Erythroblast (primary cell): ENCODE data around the gene RHOT2.

Source experiments
- DNase-seq, 2 experiments: peaks; one replicate each; lab custom pipeline; 2025; lab: John Stamatoyannopoulos, UW
- GATA1 ChIP-seq: IDR thresholded peaks from 2 replicates; pipeline ENCODE4 v1.6.1; 2011; ENCODE audit warnings: low read depth, mild to moderate bottlenecking, control low read depth, low read length, moderate library complexity
- POLR2A ChIP-seq: IDR thresholded peaks from 2 replicates; pipeline ENCODE4 v1.6.1; 2011; ENCODE audit warnings: mild to moderate bottlenecking, low read length

The RHOT2 gene

DNA sequence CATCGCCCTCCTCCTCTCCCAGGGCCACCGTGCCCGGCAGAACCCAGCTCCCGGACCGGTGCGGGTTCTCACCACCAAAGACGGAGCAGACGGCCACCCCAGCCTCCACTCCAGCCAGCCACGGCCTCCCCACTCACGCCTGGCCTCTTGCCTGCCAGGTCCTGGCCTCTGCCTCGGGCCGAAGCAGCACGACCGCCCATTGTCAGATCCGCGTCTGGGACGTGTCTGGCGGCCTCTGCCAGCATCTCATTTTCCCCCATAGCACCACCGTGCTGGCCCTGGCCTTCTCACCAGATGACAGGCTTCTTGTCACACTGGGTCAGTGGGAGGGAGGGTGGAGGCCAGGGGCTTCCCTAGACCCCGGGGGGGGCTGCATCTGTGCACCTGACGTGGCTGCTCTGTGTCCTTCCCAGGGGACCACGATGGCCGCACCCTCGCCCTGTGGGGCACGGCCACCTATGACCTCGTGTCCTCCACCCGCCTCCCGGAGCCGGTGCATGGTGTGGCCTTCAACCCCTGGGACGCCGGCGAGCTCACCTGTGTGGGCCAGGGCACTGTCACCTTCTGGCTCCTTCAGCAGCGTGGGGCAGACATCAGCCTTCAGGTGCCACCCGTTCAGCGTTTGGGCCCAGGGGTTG, 6.6 kb upstream of the RHOT2 start:
- TF ChIP-seq GATA1 (no peak), POLR2A (no peak)
- no peak for DNase-seq

DNA sequence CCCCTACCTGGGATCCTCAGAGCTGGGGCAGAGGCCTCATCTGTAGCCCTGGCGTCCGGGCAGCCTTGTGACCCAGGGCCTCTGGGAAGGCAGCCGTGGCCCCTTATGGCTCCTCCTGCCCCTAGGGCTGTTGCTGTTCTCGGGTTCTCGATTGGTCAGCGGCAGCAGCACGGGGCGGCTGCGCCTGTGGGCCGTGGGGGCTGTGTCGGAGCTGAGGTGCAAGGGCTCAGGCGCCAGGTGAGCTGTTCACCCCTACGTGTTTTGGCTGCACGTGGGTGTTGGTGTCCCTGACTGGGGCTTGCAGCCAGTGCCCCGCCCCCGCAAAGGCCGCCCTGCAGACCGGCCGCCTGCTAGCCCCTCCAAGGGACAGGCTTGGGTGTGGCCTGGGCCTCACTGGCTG, 5.8 kb upstream of the RHOT2 start:
- no peak for DNase-seq

GRCh38 chr16:662597-662996, 5.3 kb upstream of the RHOT2 start:
- no peak for DNase-seq
- TF ChIP-seq POLR2A (no peak), GATA1 (no peak)

More for the DNA sequence above, 5.8 kb upstream of the RHOT2 start:
- TF ChIP-seq POLR2A: no peak
- no peak for TF ChIP-seq GATA1

- TF ChIP-seq GATA1 (no peak), POLR2A (no peak)
Measured at GRCh38 chr16:666572-666971, 1.4 kb upstream of the RHOT2 start.

GRCh38 chr16:667113-667779, 686 bp upstream of the RHOT2 start:
- DNase-seq: no peak
- TF ChIP-seq GATA1 (no peak), POLR2A (no peak)

More at GRCh38 chr16:666572-666971, 1.4 kb upstream of the RHOT2 start:
- DNase-seq: no peak

DNA sequence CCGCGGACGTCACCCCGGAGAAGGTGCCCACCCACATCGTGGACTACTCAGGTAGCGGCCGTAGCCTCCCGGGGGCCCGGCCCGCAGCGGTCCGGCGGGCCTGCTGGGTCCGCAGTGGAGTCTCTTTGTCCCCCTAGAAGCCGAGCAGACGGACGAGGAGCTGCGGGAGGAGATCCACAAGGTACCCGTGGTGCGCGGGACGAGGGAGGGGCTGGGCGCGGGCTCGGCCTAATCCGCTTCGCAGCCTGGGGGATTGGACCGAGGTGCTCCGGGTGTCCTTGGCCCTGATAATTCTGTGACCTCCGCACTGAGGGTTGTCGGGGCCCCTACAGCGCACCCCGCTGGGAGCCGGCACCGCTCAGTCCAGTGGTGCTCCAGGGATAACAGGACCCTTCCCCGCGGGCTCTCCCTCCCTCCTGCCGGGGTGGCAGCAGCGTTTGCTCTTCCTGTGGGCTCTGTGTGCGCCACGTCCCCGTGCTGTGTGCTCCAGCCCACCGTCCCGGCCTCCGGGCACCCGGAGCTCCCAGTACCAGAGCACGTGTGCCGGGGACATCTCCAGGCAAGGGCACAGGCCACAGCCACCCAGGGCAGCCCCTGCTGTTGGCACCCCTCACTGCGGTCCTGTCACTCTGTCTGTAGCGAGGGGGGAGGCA, 713 bp downstream of the RHOT2 start:
- DNase-seq: peak; percentile 57 to 58

GRCh38 chr16:669666-670065, 1.7 kb downstream of the RHOT2 start:
- TF ChIP-seq GATA1: no peak
- TF ChIP-seq POLR2A: no peak

More for the DNA sequence above, 713 bp downstream of the RHOT2 start:
- no peak for TF ChIP-seq POLR2A
- TF ChIP-seq GATA1: no peak

DNA sequence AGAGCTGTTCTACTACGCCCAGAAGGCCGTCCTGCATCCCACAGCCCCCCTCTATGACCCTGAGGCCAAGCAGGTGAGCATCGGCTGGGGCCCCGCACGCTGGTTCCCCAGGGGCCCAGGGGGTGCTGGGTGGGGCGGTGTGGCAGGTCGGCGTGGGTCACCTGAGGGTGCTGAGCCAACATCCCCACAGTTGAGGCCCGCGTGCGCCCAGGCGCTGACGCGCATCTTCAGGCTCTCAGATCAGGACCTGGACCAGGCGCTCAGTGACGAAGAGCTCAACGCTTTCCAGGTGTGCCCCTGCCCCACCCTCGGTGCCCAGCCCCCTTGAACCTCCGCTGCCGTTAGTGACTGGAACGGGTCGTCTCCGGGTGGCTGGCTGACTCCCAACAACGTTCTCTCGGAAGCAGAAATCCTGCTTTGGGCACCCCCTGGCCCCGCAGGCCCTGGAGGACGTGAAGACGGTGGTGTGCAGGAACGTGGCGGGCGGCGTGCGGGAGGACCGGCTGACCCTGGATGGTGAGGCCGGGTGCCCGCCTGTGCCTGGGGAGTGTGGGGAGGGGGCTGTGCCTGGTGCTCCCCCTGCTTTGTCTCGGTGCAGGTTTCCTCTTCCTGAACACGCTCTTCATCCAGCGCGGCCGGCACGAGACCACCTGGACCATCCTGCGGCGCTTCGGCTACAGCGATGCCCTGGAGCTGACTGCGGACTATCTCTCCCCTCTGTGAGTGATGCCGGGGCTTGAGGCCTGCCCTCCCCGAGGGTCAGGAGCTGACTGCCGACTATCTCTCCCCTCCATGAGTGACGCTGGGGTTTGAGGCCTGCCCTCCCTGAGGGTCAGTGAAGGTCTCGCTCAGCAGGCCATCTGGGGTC, 2.8 kb downstream of the RHOT2 start:
- TF ChIP-seq GATA1 (no peak), POLR2A (no peak)
- DNase-seq: no peak

More at GRCh38 chr16:669666-670065, 1.7 kb downstream of the RHOT2 start:
- DNase-seq: no peak

DNA sequence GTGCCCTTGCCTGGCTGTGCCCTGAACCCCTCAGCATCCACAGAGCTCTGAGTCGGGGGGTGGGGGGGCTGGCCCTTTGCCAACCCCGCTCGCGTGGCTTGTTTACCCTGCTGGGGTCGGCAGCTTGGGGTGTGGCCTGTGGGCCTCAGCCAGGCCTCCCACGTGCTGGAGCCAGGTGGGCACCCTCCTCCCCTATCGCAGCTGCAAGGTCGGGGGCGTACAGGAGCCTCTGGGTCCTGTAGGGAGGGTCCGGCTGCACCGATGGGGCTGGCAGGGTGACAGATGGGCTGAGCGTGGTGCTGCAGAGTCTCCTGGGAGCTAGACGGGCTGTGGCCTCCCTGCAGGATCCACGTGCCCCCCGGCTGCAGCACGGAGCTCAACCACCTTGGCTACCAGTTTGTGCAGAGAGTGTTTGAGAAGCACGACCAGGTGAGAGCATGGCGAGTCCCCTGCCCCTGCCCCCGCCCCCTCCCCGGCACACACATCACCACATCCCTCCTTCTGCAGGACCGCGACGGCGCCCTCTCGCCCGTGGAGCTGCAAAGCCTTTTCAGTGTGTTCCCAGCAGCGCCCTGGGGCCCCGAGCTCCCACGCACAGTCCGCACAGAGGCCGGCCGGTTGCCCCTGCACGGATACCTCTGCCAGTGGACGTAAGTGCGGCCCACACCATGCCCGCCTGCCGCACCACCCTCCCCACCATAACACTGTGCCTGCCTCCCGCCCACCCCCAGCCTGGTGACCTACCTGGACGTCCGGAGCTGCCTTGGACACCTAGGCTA, 3.6 kb downstream of the RHOT2 start:
- no peak for DNase-seq
- TF ChIP-seq GATA1: no peak
- no peak for TF ChIP-seq POLR2A

DNA sequence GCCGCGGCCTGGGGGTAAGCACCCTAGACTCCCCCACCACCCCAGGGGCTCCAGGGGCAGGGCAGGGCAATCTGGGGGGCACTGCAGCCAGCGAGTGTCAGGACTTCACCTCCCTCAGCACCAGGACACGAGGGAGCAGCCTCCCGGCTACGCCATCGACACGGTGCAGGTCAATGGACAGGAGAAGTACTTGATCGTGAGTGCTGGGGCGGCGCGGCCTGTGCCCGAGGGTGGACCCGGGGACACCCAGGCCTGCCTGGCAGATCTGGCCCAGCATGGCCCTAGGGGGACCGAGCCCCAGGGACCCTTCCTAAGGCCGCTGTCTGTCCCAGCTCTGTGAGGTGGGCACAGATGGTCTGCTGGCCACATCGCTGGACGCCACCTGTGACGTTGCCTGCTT, 4.4 kb downstream of the RHOT2 start:
- no peak for DNase-seq
- TF ChIP-seq POLR2A: no peak
- TF ChIP-seq GATA1: no peak

DNA sequence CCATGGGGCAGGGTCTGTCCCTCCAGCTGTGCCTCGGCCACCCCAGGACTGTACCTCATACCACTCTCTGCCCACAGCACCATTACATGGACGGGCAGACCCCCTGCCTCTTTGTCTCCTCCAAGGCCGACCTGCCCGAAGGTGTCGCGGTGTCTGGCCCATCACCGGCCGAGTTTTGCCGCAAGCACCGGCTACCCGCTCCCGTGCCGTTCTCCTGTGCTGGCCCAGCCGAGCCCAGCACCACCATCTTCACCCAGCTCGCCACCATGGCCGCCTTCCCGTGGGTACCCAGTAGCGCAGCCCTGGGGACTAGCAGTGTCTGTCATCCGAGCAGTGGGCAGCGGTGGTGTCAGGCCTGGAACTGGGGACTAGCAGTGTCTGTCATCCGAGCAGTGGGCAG, 4.9 kb downstream of the RHOT2 start:
- no peak for TF ChIP-seq POLR2A
- TF ChIP-seq GATA1: no peak
- DNase-seq: no peak

GRCh38 chr16:673399-673991, 5.6 kb downstream of the RHOT2 start:
- DNase-seq: no peak
- no peak for TF ChIP-seq GATA1
- no peak for TF ChIP-seq POLR2A
